ENCODE results near the gene CHST12. TPM values are rescaled to one million over a fixed set of nuclear protein-coding genes. Genes with fewer than 3 reads are reported as not detected.

Gene CHST12
- total RNA-seq, 1 experiment from 2014 or later: 19.3 TPM

GRCh38 chr7:2462731-2463130 lies 59.3 kb downstream of the CHST12 start:
- Histone ChIP-seq H2BK15ac (ENCODE audit: low read depth, low read length) (no peak overlapping the region), H3K4ac (ENCODE audit: low read depth, low read length) (no peak overlapping the region), H3K79me1 (ENCODE audit: insufficient read depth, low read depth, low read length, poor library complexity, severe bottlenecking) (no peaks in the 10 kb centered on the region), H2BK12ac (ENCODE audit: insufficient read length, low read depth, low read length) (no peak overlapping the region), H2AK5ac (ENCODE audit: insufficient read length, low read length) (no peak overlapping the region), H3K9ac (ENCODE audit: extremely low read depth, insufficient read length, low read length) (no peak overlapping the region), H3K4me2 (ENCODE audit: insufficient read depth, insufficient read length, low read length) (no peak overlapping the region), H3K56ac (ENCODE audit: insufficient read length, low read depth, low read length) (no peak overlapping the region), H2BK5ac (ENCODE audit: insufficient read length, low read length) (no peak overlapping the region), H3K18ac (ENCODE audit: insufficient read length, low read depth, low read length) (no peak overlapping the region), H2BK120ac (ENCODE audit: low read depth, low read length, poor library complexity, severe bottlenecking) (no peak overlapping the region), H2AFZ (ENCODE audit: low read length) (no peak overlapping the region), H3K27me3 (ENCODE audit: insufficient read depth, low read length) (no peaks in the 10 kb centered on the region), H2BK20ac (ENCODE audit: low read depth, low read length, poor library complexity, severe bottlenecking) (no peak overlapping the region), H3T11ph (ENCODE audit: low read length) (no peak overlapping the region), H3K14ac (ENCODE audit: insufficient read depth, low read length) (no peak overlapping the region), H3K23me2 (ENCODE audit: insufficient read length, low read depth, low read length, poor library complexity, severe bottlenecking) (no peaks in the 10 kb centered on the region), H3K79me2 (ENCODE audit: insufficient read depth, low read length) (no peaks in the 10 kb centered on the region), H4K5ac (ENCODE audit: insufficient read length, low read depth, low read length) (no peak overlapping the region), H4K91ac (ENCODE audit: insufficient read length, low read depth, low read length) (no peak overlapping the region), H3K27ac (ENCODE audit: insufficient read length, low read depth, low read length) (no peak overlapping the region), H3K9me3 (ENCODE audit: control insufficient read depth, low read depth, low read length) (no peaks in the 10 kb centered on the region), H3K4me1 (ENCODE audit: insufficient read depth, low read length) (peaks cover 5% of the 10 kb centered on the region), H3K23ac (ENCODE audit: insufficient read length, low read depth, low read length) (no peak overlapping the region), H4K8ac (replicated peaks; ENCODE audit: insufficient read length, low read depth, low read length) (no peak overlapping the region), H4K20me1 (ENCODE audit: control insufficient read depth, insufficient read depth, insufficient read length) (no peaks in the 10 kb centered on the region)
- no peak overlapping the region for H3K4me3 Mint-ChIP-seq
- no CpG with 5 or more reads among the region's 3 CpGs for WGBS (ENCODE audit: extremely low coverage, insufficient read length, low lambda C conversion rate)
- peaks cover 11 to 14% of the 10 kb centered on the region in 2 experiments for H3K4me1 Mint-ChIP-seq
- H3K36me3 Mint-ChIP-seq (ENCODE audit: insufficient read depth in 1 of 3, low read depth in 3 of 3): peaks cover 0 to 7% (median 0%) of the 10 kb centered on the region in 3 experiments; a peak in 2 of 7 replicates
- peaks cover 8 to 9% of the 10 kb centered on the region in 2 experiments; a peak in 4 of 5 replicates for H3K9me3 Mint-ChIP-seq
- H3K27me3 Mint-ChIP-seq (ENCODE audit: low read depth): no peaks in the 10 kb centered on the region; the same call in 1 of the 2 replicates
- no peak overlapping the region for H3K27ac Mint-ChIP-seq
- DNase-seq: no peak
- TF ChIP-seq CTCF (conservative IDR thresholded peaks at IDR 0.05): no peak

Measured in H9 (cell line).